Neural progenitor cell (in vitro differentiated cells): ENCODE data around the gene PEPD. TPM values are rescaled to one million over a fixed set of nuclear protein-coding genes. Genes with fewer than 3 reads are reported as not detected.

ENCODE experiments used
- DNase-seq: peaks from one replicate; pipeline ENCODE4 v3.0.0-alpha.2; 2016; ENCODE audit warnings: low spot score
- H2AFZ ChIP-seq: fragments of 200-600 bp; sonication (generic); replicated peaks from 2 replicates; pipeline ENCODE4 v1.6.1; 2016; ENCODE audit warnings: antibody characterized with exemption
- H3F3A ChIP-seq: fragments of 200-600 bp; sonication (generic); 2 replicates; pipeline ENCODE4 v1.6.1; 2016; ENCODE audit warnings: antibody characterized with exemption, low read depth
- H3K27ac ChIP-seq: fragments of 200-600 bp; sonication (generic); 2 replicates; pipeline ENCODE4 v1.5.1; 2016; ENCODE audit warnings: mild to moderate bottlenecking
- H3K27me3 ChIP-seq: fragments of 200-600 bp; sonication (generic); 2 replicates; pipeline ENCODE4 v1.6.1; 2016; ENCODE audit warnings: mild to moderate bottlenecking, moderate library complexity
- H3K36me3 ChIP-seq: fragments of 200-600 bp; sonication (generic); 2 replicates; pipeline ENCODE4 v1.5.1; 2016
- H3K4me1 ChIP-seq: fragments of 200-600 bp; sonication (generic); 2 replicates; pipeline ENCODE4 v1.6.1; 2016; ENCODE audit warnings: mixed run types
- H3K4me2 ChIP-seq: fragments of 200-600 bp; sonication (generic); 2 replicates; pipeline ENCODE4 v1.6.1; 2016
- H3K4me3 ChIP-seq: fragments of 200-600 bp; sonication (generic); 2 replicates; pipeline ENCODE4 v1.5.1; 2016
- H3K79me2 ChIP-seq: fragments of 200-600 bp; sonication (generic); 2 replicates; pipeline ENCODE4 v1.6.1; 2016; ENCODE audit warnings: low read depth
- H3K9ac ChIP-seq: fragments of 200-600 bp; sonication (generic); 2 replicates; pipeline ENCODE4 v1.6.1; 2016
- H3K9me3 ChIP-seq: fragments of 200-600 bp; sonication (generic); 2 replicates; pipeline ENCODE4 v1.5.1; 2016; ENCODE audit warnings: low read depth
- H4K20me1 ChIP-seq: fragments of 200-600 bp; sonication (generic); 2 replicates; pipeline ENCODE4 v1.6.1; 2016; ENCODE audit warnings: low read depth
- H3K27ac Mint-ChIP-seq: 3 replicates; pipeline ENCODE4 v1.8.0; 2021; ENCODE audit warnings: mixed read lengths
- H3K27me3 Mint-ChIP-seq: 2 replicates; pipeline ENCODE4 v1.8.0; 2022; ENCODE audit warnings: low read depth, mild to moderate bottlenecking, inconsistent platforms, moderate library complexity, mixed read lengths; ENCODE audit not compliant: insufficient read depth
- H3K36me3 Mint-ChIP-seq: 3 replicates; pipeline ENCODE4 v1.8.0; 2021; ENCODE audit warnings: mixed read lengths
- H3K4me1 Mint-ChIP-seq: 3 replicates; pipeline ENCODE4 v1.8.0; 2021; ENCODE audit warnings: mixed read lengths
- H3K4me3 Mint-ChIP-seq: 3 replicates; pipeline ENCODE4 v1.8.0; 2021; ENCODE audit warnings: mild to moderate bottlenecking, moderate library complexity, mixed read lengths
- H3K9me3 Mint-ChIP-seq: 3 replicates; pipeline ENCODE4 v1.8.0; 2020; ENCODE audit warnings: mixed read lengths
- CTCF ChIP-seq: fragments of 200-600 bp; sonication (generic); IDR thresholded peaks from 2 replicates; pipeline ENCODE4 v1.5.1; 2017; ENCODE audit warnings: antibody characterized with exemption, mild to moderate bottlenecking
- EZH2 ChIP-seq: fragments of 200-600 bp; sonication (generic); IDR thresholded peaks from 2 replicates; pipeline ENCODE4 v1.6.1; 2017; ENCODE audit warnings: antibody characterized with exemption, mild to moderate bottlenecking, moderate library complexity
- EZH2phosphoT487 ChIP-seq: fragments of 200-600 bp; sonication (generic); IDR thresholded peaks from 2 replicates; pipeline ENCODE4 v1.6.1; 2017; ENCODE audit warnings: antibody characterized with exemption
- total RNA-seq: library from RNA; depleted of rRNA; stranded (reverse); fragments of >200 nt; gene quantifications from 2 replicates; pipeline ENCODE4 v1.2.3, GENCODE V29; 2015; ENCODE audit warnings: low replicate concordance

PEPD gene
- total RNA-seq, 1 donor from 2014 or later: 47.0 TPM

- H3K27ac ChIP-seq: no peak overlapping the region
- Mint-ChIP-seq H3K4me1 (peaks cover 5% of the 10 kb centered on the region), H3K36me3 (no peaks in the 10 kb centered on the region), H3K4me3 (no peak overlapping the region), H3K27ac (no peak overlapping the region), H3K9me3 (no peaks in the 10 kb centered on the region), H3K27me3 (peaks cover 10% of the 10 kb centered on the region)
- H3F3A ChIP-seq: no peaks in the 10 kb centered on the region
- no peaks in the 10 kb centered on the region for H3K9me3 ChIP-seq
- no peak overlapping the region for H3K4me2 ChIP-seq
- H3K79me2 ChIP-seq: no peaks in the 10 kb centered on the region
- H2AFZ ChIP-seq: no peak overlapping the region
- H3K4me3 ChIP-seq: no peak overlapping the region
- TF ChIP-seq EZH2phosphoT487 (no peak), CTCF (no peak), EZH2 (no peak)
- H3K27me3 ChIP-seq: peaks cover 22% of the 10 kb centered on the region
- H3K4me1 ChIP-seq: peaks cover 7% of the 10 kb centered on the region
- no peaks in the 10 kb centered on the region for H4K20me1 ChIP-seq
- no peak overlapping the region for H3K9ac ChIP-seq
- H3K36me3 ChIP-seq: no peaks in the 10 kb centered on the region
- no peak for DNase-seq
These were observed 182.3 kb downstream of the PEPD start for GRCh38 chr19:33339016-33339984.

Other genes with a start within 250 kb of the PEPD start
- gene CEBPA, start 219.3 kb downstream of the PEPD start, total RNA-seq: 0.71 and 2.9 TPM in 2 replicates
- 40.3 and 59.3 TPM in 2 replicates for gene CEBPG, start 148.1 kb downstream of the PEPD start, total RNA-seq
- 0.92 and 3.2 TPM in 2 replicates for gene CHST8, start 100.2 kb upstream of the PEPD start, total RNA-seq